Heart left ventricle (tissue), 16 donors: Measurements from ENCODE around the gene CTAGE1. TPM values are rescaled to one million over a fixed set of nuclear protein-coding genes. Genes with fewer than 3 reads are reported as not detected.
A peak's percentile ranks its signal among the peaks of the same experiment; 100 is the strongest.

Experiments used
- ATAC-seq, 4 donors: fragments of 200-7000 bp; cut with Tn5 transposase; one replicate each; pipeline ENCODE4 v1.9.1; 2020 to 2022; ENCODE audit warnings: moderate library complexity in 4 of 4, mild to moderate bottlenecking in 3 of 4, moderate number of reproducible peaks in 1 of 4
- DNase-seq, 5 donors: peaks; one replicate each; pipeline ENCODE4 v3.0.0-alpha.2; 2020
- H3K27ac ChIP-seq, 12 donors: fragments of 200-600 bp; sonication (generic) in 4 of 12; one replicate each; pipeline versions ENCODE4 v1.5.0 to v1.8.0; 2016 to 2022; ENCODE audit warnings: mild to moderate bottlenecking in 2 of 12
- H3K27me3 ChIP-seq, 9 donors: fragments of 200-600 bp; sonication (generic) in 2 of 9; one replicate each; pipeline versions ENCODE4 v1.5.1 to v1.8.0; 2016 to 2022; ENCODE audit warnings: mild to moderate bottlenecking in 3 of 9
- H3K36me3 ChIP-seq, 9 donors: fragments of 200-600 bp; sonication (generic) in 2 of 9; one replicate each; pipeline versions ENCODE4 v1.5.0 to v1.8.0; 2018 to 2022; ENCODE audit warnings: mild to moderate bottlenecking in 2 of 9
- H3K4me1 ChIP-seq, 12 donors: fragments of 200-600 bp; sonication (generic) in 4 of 12; one replicate each; pipeline versions ENCODE4 v1.5.0 to v1.8.0; 2016 to 2022; ENCODE audit warnings: mild to moderate bottlenecking in 3 of 12
- H3K4me3 ChIP-seq, 12 donors: fragments of 200-600 bp; sonication (generic) in 4 of 12; one replicate each; pipeline versions ENCODE4 v1.5.0 to v1.8.0; 2017 to 2022; ENCODE audit warnings: mild to moderate bottlenecking in 9 of 12, moderate library complexity in 4 of 12
- H3K9me3 ChIP-seq, 12 donors: fragments of 200-600 bp; sonication (generic) in 4 of 12; one replicate each; pipeline versions ENCODE4 v1.5.0 to v1.8.0; 2016 to 2022; ENCODE audit warnings: mild to moderate bottlenecking in 1 of 12
- POLR2A ChIP-seq, 2 donors: fragments of 450-650 bp; IDR thresholded peaks; one replicate each; pipeline ENCODE4 v1.6.1; 2017; ENCODE audit warnings: antibody characterized with exemption in 2 of 2, mild to moderate bottlenecking in 2 of 2, moderate library complexity in 2 of 2
- WGBS, 4 donors: extraction: QIAGEN DNeasy Blood & Tissue Kit in 2 of 4; methylation state at CpG; one replicate each; pipeline versions ENCODE4 v1.1.5 to v1.1.7; 2013 to 2018; 5-methylcytosine and 5-hydroxymethylcytosine counted together
- intact Hi-C, 10 donors: fragments of 100-400 bp; cut with DNase I; formaldehyde crosslinking; loops; one replicate each; pipeline versions ENCODE4 v1.11.1 to v1.14.2; 2022
- polyA plus RNA-seq, 2 donors: library from polyadenylated mRNA; stranded (reverse); fragments of 200-250 nt; gene quantifications; one replicate each; pipeline ENCODE4 v1.2.3, GENCODE V29; 2013
- total RNA-seq, 9 donors: library from RNA; depleted of rRNA in 2 of 9; stranded (reverse); fragments of >200 nt in 2 of 9; fragmentation: NEBNext Ultra II Directional in 3 of 9; extraction: Animal tissue kit (Norgen Biotek cat#: 25700) in 3 of 9; gene quantifications; one replicate each; pipeline versions ENCODE4 v1.1.0 to v1.2.4, GENCODE V29; 2016 to 2023
- TF ChIP-seq, protein P1 (sequence below), 12 donors: fragments of 200-600 bp; sonication (generic) in 4 of 12; IDR thresholded peaks; one replicate each; pipeline versions ENCODE4 v1.5.0 to v1.8.0; 2018 to 2022; ENCODE audit warnings: antibody characterized with exemption in 12 of 12, mild to moderate bottlenecking in 5 of 12
- donor health status: ischemic (EF 13 %, LVEDD 7.1; RV severe dilation, severe dysfunction).
- donor health status: healthy with polysubstance abuse.
- donor health status: DM: no; HTN: yes; CAD: no.
- donor health status: DM: no; HTN: no; CAD: no.
- donor health status: ischemic (EF 25% LVEDD 6.9; RV normal size, moderate dysfunction).
- donor health status: ischemic (EF 25% LVEDD 5.7; RV mildly dilated, moderate dysfunction).
- donor health status: healthy.
- donor health status: DM: yes; HTN: yes; CAD: no.
- donor health status: ischemic (EF 35%, LVEDD 5.7; RV mildly dilated, moderate dysfunction).
- donor health status: nonischemic (EF 11% LVEDD 7.7; RV severe dilation, severe dysfunction).
- donor health status: DM: yes; HTN: yes; CAD: no.
- donor health status: PGD.
- donor health status: ischemic (EF 29% LVEDD 5.4; RV normal size, mild dysfunction).
- donor health status: nonischemic (EF 23%, LVEDD 6.1; RV moderate dilation, normal function).

CTAGE1 gene
- total and polyA plus RNA-seq, 11 donors = 0.03 TPM; not detected in 10

- Histone ChIP-seq H3K4me3 (peak overlapping the region in 1 of 12 donors; percentile 11), H3K27me3 (no peaks in the 10 kb centered on the region), H3K27ac (peak overlapping the region in 7 of 12 donors; percentile 12 to 67 (median 48)), H3K36me3 (no peaks in the 10 kb centered on the region), H3K9me3 (peaks cover 0 to 3% (median 0%) of the 10 kb centered on the region in 12 donors), H3K4me1 (peaks cover 0 to 37% (median 20%) of the 10 kb centered on the region in 12 donors)
- intact Hi-C loops = no loop called here
- DNase-seq = no peak
- TF ChIP-seq POLR2A (IDR thresholded peaks at IDR 0.05) = no peak
- TF ChIP-seq, protein P1, sequence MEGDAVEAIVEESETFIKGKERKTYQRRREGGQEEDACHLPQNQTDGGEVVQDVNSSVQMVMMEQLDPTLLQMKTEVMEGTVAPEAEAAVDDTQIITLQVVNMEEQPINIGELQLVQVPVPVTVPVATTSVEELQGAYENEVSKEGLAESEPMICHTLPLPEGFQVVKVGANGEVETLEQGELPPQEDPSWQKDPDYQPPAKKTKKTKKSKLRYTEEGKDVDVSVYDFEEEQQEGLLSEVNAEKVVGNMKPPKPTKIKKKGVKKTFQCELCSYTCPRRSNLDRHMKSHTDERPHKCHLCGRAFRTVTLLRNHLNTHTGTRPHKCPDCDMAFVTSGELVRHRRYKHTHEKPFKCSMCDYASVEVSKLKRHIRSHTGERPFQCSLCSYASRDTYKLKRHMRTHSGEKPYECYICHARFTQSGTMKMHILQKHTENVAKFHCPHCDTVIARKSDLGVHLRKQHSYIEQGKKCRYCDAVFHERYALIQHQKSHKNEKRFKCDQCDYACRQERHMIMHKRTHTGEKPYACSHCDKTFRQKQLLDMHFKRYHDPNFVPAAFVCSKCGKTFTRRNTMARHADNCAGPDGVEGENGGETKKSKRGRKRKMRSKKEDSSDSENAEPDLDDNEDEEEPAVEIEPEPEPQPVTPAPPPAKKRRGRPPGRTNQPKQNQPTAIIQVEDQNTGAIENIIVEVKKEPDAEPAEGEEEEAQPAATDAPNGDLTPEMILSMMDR (IDR thresholded peaks at IDR 0.05) = no peak
- 36 to 52% (median 46%) methylated on average over 6 of the region's 6 CpGs for WGBS, 4 donors
- ATAC-seq = peak in 1 of 4 donors; percentile 30
Observed at GRCh38 chr18:22456116-22456480, 38.4 kb upstream of the CTAGE1 start.

DNA sequence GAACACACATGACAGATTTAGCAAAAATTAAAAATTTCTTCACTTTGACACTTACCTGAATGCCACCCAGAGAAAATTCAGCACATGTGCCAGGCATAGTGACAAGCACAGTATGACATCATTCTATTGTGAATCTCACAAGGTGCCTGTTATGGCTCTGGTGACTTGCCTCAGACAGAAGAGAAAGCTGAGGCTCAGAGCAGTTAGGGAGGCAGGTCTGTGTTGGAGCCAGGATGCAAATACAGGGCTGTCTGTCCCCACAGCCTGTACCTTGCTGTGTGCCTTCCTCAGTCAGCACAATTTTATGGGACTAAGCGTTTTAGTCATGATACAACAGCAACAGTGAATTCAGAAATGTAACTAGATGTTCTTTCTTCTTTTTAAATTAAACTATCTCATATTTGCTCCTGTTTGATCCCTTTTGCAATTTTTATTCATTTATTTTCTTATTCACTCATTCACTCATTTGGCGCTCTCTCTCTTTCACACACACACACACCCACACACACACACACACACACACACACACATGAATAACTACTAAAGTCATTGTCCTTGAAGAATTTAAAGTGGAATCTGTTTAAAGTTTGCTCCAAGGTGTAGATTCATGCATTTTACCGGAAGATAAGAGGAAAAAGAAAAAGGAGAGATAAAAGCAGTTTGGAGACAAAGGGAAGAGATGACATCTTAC, 37.9 kb upstream of the CTAGE1 start:
- H3K27me3 ChIP-seq = no peaks in the 10 kb centered on the region
- H3K36me3 ChIP-seq = no peaks in the 10 kb centered on the region
- H3K4me1 ChIP-seq = peaks cover 0 to 37% (median 20%) of the 10 kb centered on the region in 12 donors
- H3K27ac ChIP-seq = peak overlapping the region in 6 of 12 donors; percentile 11 to 67 (median 47)
- WGBS, 4 donors = 78 to 83% (median 81%) methylated on average over 3 of the region's 3 CpGs
- no peak for DNase-seq
- TF ChIP-seq POLR2A (IDR thresholded peaks at IDR 0.05) = no peak
- TF ChIP-seq, protein P1 (IDR thresholded peaks at IDR 0.05) = no peak
- peak overlapping the region in 1 of 12 donors; percentile 11 for H3K4me3 ChIP-seq
- peaks cover 0 to 8% (median 4%) of the 10 kb centered on the region in 12 donors for H3K9me3 ChIP-seq
- ATAC-seq = peak; percentile 66 to 69 (median 66)
- intact Hi-C loops = no loop called here

DNA sequence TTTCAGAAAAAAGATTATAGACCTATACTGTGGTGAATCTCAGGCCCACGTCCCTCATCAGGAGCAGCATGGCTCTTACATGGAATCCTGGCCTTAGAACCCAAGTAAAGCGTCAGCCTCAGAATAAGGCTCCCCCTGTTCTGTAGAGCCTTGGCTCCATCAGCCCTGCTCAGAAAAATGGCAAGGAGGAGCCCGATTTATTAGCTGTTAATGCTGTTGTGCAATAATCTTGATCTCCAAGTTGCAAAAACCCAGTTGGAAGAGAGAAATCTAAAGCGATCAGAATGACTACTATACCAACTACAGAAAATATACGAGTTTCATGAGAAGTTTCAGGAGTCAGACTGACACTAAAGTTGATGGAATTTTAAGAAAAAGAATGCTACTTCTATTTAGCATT, 35.6 kb upstream of the CTAGE1 start:
- no peak for DNase-seq
- no peak for ATAC-seq
- intact Hi-C loops = no loop called here
- H3K4me1 ChIP-seq = peaks cover 0 to 37% (median 19%) of the 10 kb centered on the region in 12 donors
- WGBS, 4 donors = 91 to 94% (median 92%) methylated on average over 5 of the region's 5 CpGs
- H3K27me3 ChIP-seq = no peaks in the 10 kb centered on the region
- no peaks in the 10 kb centered on the region for H3K36me3 ChIP-seq
- no peak overlapping the region for H3K27ac ChIP-seq
- TF ChIP-seq, protein P1 (IDR thresholded peaks at IDR 0.05) = no peak
- TF ChIP-seq POLR2A (IDR thresholded peaks at IDR 0.05) = no peak
- peaks cover 0 to 30% (median 18%) of the 10 kb centered on the region in 12 donors for H3K9me3 ChIP-seq
- H3K4me3 ChIP-seq = no peak overlapping the region

GRCh38 chr18:22452226-22452668, 34.5 kb upstream of the CTAGE1 start:
- DNase-seq = no peak
- intact Hi-C loops = no loop called here
- Histone ChIP-seq H3K27ac (peak overlapping the region in 10 of 12 donors; percentile 3 to 74 (median 44)), H3K36me3 (no peaks in the 10 kb centered on the region), H3K27me3 (no peaks in the 10 kb centered on the region), H3K9me3 (peaks cover 0 to 33% (median 18%) of the 10 kb centered on the region in 12 donors), H3K4me3 (no peak overlapping the region), H3K4me1 (peaks cover 0 to 33% (median 18%) of the 10 kb centered on the region in 12 donors)
- ATAC-seq = peak in 2 of 4 donors; percentile 3
- TF ChIP-seq, protein P1 (IDR thresholded peaks at IDR 0.05) = no peak
- no peak for TF ChIP-seq POLR2A (IDR thresholded peaks at IDR 0.05)
- 40 to 47% (median 43%) methylated on average over 8 of the region's 8 CpGs for WGBS, 4 donors
